HCT116 (cell line): ENCODE data around the gene HDX. TPM values are rescaled to one million over a fixed set of nuclear protein-coding genes. Genes with fewer than 3 reads are reported as not detected.

Experiments used
- ATAC-seq: fragments of 200-7000 bp; cut with Tn5 transposase; 2 replicates; pipeline ENCODE4 v1.9.1; 2020; ENCODE audit warnings: mild to moderate bottlenecking, moderate library complexity
- BruUV-seq: library from RNA; stranded (reverse); fragments of 400-500 nt; replicated peaks from 2 replicates; lab custom pipeline; 2021; lab: Mats Ljungman, UMichigan
- CTCF ChIA-PET: fragments of 300-600 bp; sonication (Branson Sonifier 250); formaldehyde crosslinking; loops from one replicate; lab custom pipeline; 2021; ENCODE audit warnings: antibody characterized with exemption; lab: Charles Lee
- POLR2A ChIA-PET: fragments of 300-600, 350-600 bp; sonication (Branson Sonifier 250); formaldehyde crosslinking; loops from one replicate; lab custom pipeline; 2021; ENCODE audit warnings: antibody characterized with exemption; lab: Charles Lee
- RAD21 ChIA-PET, 2 experiments: fragments of 300-600 bp; sonication (Branson Sonifier 250); formaldehyde crosslinking; loops; one replicate each; lab custom pipeline; 2023; ENCODE audit warnings: low total read pairs in 2 of 2; ENCODE audit not compliant: uncharacterized antibody in 2 of 2, unreplicated experiment in 2 of 2, low non-redundant PET in 1 of 2; lab: Charles Lee
- DNase-seq: peaks from one replicate; pipeline ENCODE4 v3.0.0-alpha.2; 2010; ENCODE audit warnings: low read depth, low spot score
- H2AFZ ChIP-seq: fragments of 200-600 bp; shearing (Covaris generic), sonication (generic); 2 replicates; pipeline ENCODE4 v1.6.1; 2017; ENCODE audit warnings: low read depth, mixed run types, mixed read lengths, antibody characterized with exemption, low read length; ENCODE audit not compliant: poor library complexity, severe bottlenecking
- H3K27ac ChIP-seq: 2 replicates; pipeline ENCODE4 v1.5.1; 2012; ENCODE audit warnings: low read depth, low read length
- H3K27me3 ChIP-seq: fragments of 200-600 bp; sonication (generic); 2 replicates; pipeline ENCODE4 v1.6.1; 2016; ENCODE audit warnings: mixed run types, low read length, mixed read lengths; ENCODE audit not compliant: insufficient read depth
- H3K36me3 ChIP-seq, 2 experiments: fragments of 200-500 bp in 1 of 2; fragments of 200-600 bp in 1 of 2; sonication (Bioruptor generic) in 1 of 2; sonication (generic) in 1 of 2; 2 replicates each; pipeline versions ENCODE4 v1.5.1 to v1.6.1; 2014 to 2016; ENCODE audit warnings: low read length in 2 of 2, inconsistent platforms in 1 of 2, mixed read lengths in 1 of 2, mixed run types in 1 of 2; ENCODE audit not compliant: insufficient read depth in 2 of 2, control insufficient read depth in 1 of 2
- H3K4me1 ChIP-seq, 2 experiments: fragments of 200-600 bp in 1 of 2; sonication (generic) in 1 of 2; 2 replicates each; pipeline versions ENCODE4 v1.5.1 to v1.6.1; 2012 to 2017; ENCODE audit warnings: low read length in 2 of 2, inconsistent platforms in 1 of 2, mild to moderate bottlenecking in 1 of 2, mixed read lengths in 1 of 2, mixed run types in 1 of 2, moderate library complexity in 1 of 2; ENCODE audit not compliant: insufficient read depth in 2 of 2, control insufficient read depth in 1 of 2
- H3K4me2 ChIP-seq: fragments of 200-600 bp; sonication (generic); 2 replicates; pipeline ENCODE4 v1.6.1; 2017; ENCODE audit warnings: mixed run types, low read length, mixed read lengths
- H3K4me3 ChIP-seq, 2 experiments: fragments of 200-600 bp in 1 of 2; sonication (generic) in 1 of 2; replicated peaks in 1 of 2; 2 replicates each; pipeline ENCODE4 v1.5.1; 2011 to 2016; ENCODE audit warnings: low read length in 2 of 2, control low read depth in 1 of 2, low read depth in 1 of 2, mild to moderate bottlenecking in 1 of 2, mixed read lengths in 1 of 2, mixed run types in 1 of 2
- H3K79me2 ChIP-seq: fragments of 200-600 bp; sonication (generic); 2 replicates; pipeline ENCODE4 v1.6.1; 2017; ENCODE audit warnings: mild to moderate bottlenecking, mixed run types, low read length, moderate library complexity, mixed read lengths; ENCODE audit not compliant: insufficient read depth
- H3K9ac ChIP-seq: fragments of 200-600 bp; sonication (generic); 2 replicates; pipeline ENCODE4 v1.6.1; 2016; ENCODE audit warnings: low read length, mixed read lengths
- H3K9me2 ChIP-seq: fragments of 200-600 bp; sonication (generic), shearing (Covaris generic); 2 replicates; pipeline ENCODE4 v1.6.1; 2017; ENCODE audit warnings: mixed run types, mild to moderate bottlenecking, moderate library complexity; ENCODE audit not compliant: insufficient read depth
- H3K9me3 ChIP-seq, 2 experiments: fragments of 200-500 bp in 1 of 2; fragments of 200-600 bp in 1 of 2; sonication (Bioruptor generic) in 1 of 2; sonication (generic) in 1 of 2; 2 replicates each; pipeline ENCODE4 v1.6.1; 2014 to 2017; ENCODE audit warnings: low read length in 2 of 2, mixed read lengths in 2 of 2, inconsistent platforms in 1 of 2, low read depth in 1 of 2, mild to moderate bottlenecking in 1 of 2, mixed run types in 1 of 2, moderate library complexity in 1 of 2; ENCODE audit not compliant: control insufficient read depth in 1 of 2, insufficient read depth in 1 of 2
- H4K20me1 ChIP-seq: fragments of 200-600 bp; sonication (generic), shearing (Covaris generic); 2 replicates; pipeline ENCODE4 v1.6.1; 2017; ENCODE audit warnings: mixed run types, mild to moderate bottlenecking, moderate library complexity; ENCODE audit not compliant: insufficient read depth
- ATF3 ChIP-seq: IDR thresholded peaks from 2 replicates; pipeline ENCODE4 v1.6.1; 2012
- CBX3 ChIP-seq: IDR thresholded peaks from 2 replicates; pipeline ENCODE4 v1.6.1; 2012; ENCODE audit warnings: low read depth
- CTCF ChIP-seq, 3 experiments: fragments of 200-600 bp in 1 of 3; sonication (generic) in 1 of 3; IDR thresholded peaks in 2 of 3; conservative IDR thresholded peaks in 1 of 3; 2 replicates each; pipeline ENCODE4 v1.5.1; 2012 to 2017; ENCODE audit warnings: low read depth in 2 of 3, low read length in 2 of 3, antibody characterized with exemption in 1 of 3, borderline replicate concordance in 1 of 3, control low read depth in 1 of 3, mild to moderate bottlenecking in 1 of 3, mixed read lengths in 1 of 3, mixed run types in 1 of 3, moderate library complexity in 1 of 3; ENCODE audit not compliant: insufficient read depth in 1 of 3
- EGR1 ChIP-seq: IDR thresholded peaks from 2 replicates; pipeline ENCODE4 v1.6.1; 2012; ENCODE audit warnings: low read depth
- ELF1 ChIP-seq: IDR thresholded peaks from 2 replicates; pipeline ENCODE4 v1.6.1; 2012; ENCODE audit warnings: low read depth, borderline replicate concordance
- EZH2phosphoT487 ChIP-seq: fragments of 200-600 bp; IDR thresholded peaks from 2 replicates; pipeline ENCODE4 v1.6.1; 2018; ENCODE audit warnings: antibody characterized with exemption, borderline replicate concordance
- JUND ChIP-seq: IDR thresholded peaks from 2 replicates; pipeline ENCODE4 v1.6.1; 2012
- POLR2AphosphoS5 ChIP-seq: IDR thresholded peaks from 2 replicates; pipeline ENCODE4 v1.6.1; 2011; ENCODE audit warnings: mild to moderate bottlenecking, low read depth, low read length, moderate library complexity
- RAD21 ChIP-seq: IDR thresholded peaks from 2 replicates; pipeline ENCODE4 v1.6.1; 2012; ENCODE audit warnings: low read depth, mild to moderate bottlenecking
- SIN3A ChIP-seq: IDR thresholded peaks from 2 replicates; pipeline ENCODE4 v1.6.1; 2012; ENCODE audit warnings: low read depth
- SRF ChIP-seq: IDR thresholded peaks from 2 replicates; pipeline ENCODE4 v1.6.1; 2012; ENCODE audit warnings: low read depth
- YY1 ChIP-seq: IDR thresholded peaks from 2 replicates; pipeline ENCODE4 v1.6.1; 2011; ENCODE audit warnings: low read length, low read depth, moderate library complexity, mild to moderate bottlenecking; ENCODE audit not compliant: insufficient replicate concordance; ENCODE audit errors: extremely low read depth
- ZBTB33 ChIP-seq: IDR thresholded peaks from 2 replicates; pipeline ENCODE4 v1.6.1; 2011; ENCODE audit warnings: mild to moderate bottlenecking, low read length, moderate library complexity; ENCODE audit not compliant: insufficient replicate concordance; ENCODE audit errors: extremely low read depth
- ZFX ChIP-seq: fragments of 450-650 bp; IDR thresholded peaks from 2 replicates; pipeline ENCODE4 v1.6.1; 2017
- intact Hi-C: fragments of 100-400 bp; cut with micrococcal nuclease; formaldehyde crosslinking; loops from 2 replicates; pipeline ENCODE4 v1.10.0; 2022
- total RNA-seq: library from RNA; stranded (reverse); gene quantifications from one replicate; pipeline ENCODE4 v1.2.1, GENCODE V29; 2021; ENCODE audit not compliant: unreplicated experiment

HDX gene
- total RNA-seq, 1 experiment from 2014 or later: not detected

- no peaks in the 10 kb centered on the region for H3K4me1 ChIP-seq
- ATAC-seq: no peak
- TF ChIP-seq ATF3 (no peak), CTCF (IDR thresholded peaks at IDR 0.05 in 2 of 3, conservative IDR thresholded peaks at IDR 0.05 in 1 of 3; ENCODE audit: borderline replicate concordance in 1 of 3, insufficient read depth in 1 of 3, low read depth in 2 of 3, low read length in 2 of 3) (no peak), EZH2phosphoT487 (no peak), EGR1 (no peak), SRF (no peak), POLR2AphosphoS5 (no peak), CBX3 (no peak), ELF1 (no peak), SIN3A (no peak), JUND (no peak), ZFX (no peak), YY1 (no peak), ZBTB33 (no peak), RAD21 (no peak)
- TF ChIP-seq, all 23 proteins: peak for 0
- H3K9me3 ChIP-seq: no peaks in the 10 kb centered on the region
- H4K20me1 ChIP-seq: no peaks in the 10 kb centered on the region
- H3K79me2 ChIP-seq: no peaks in the 10 kb centered on the region
- H3K27ac ChIP-seq: no peak overlapping the region
- H3K4me2 ChIP-seq: no peak overlapping the region
- no peaks in the 10 kb centered on the region for H3K36me3 ChIP-seq
- no peaks in the 10 kb centered on the region for H3K27me3 ChIP-seq
- no peak overlapping the region for H2AFZ ChIP-seq
- H3K9ac ChIP-seq: no peak overlapping the region
- CTCF ChIA-PET: no interaction called here
- RAD21 ChIA-PET: no interaction called here
- BruUV-seq: no TSS peak
- POLR2A ChIA-PET: no interaction called here
- no peak for DNase-seq
- no peaks in the 10 kb centered on the region for H3K9me2 ChIP-seq
- H3K4me3 ChIP-seq: no peak overlapping the region
- intact Hi-C loops: no loop called here
Measured at GRCh38 chrX:84487365-84488353, 14.6 kb downstream of the HDX start.
